ENCODE results near the gene ALS2CL. TPM values are rescaled to one million over a fixed set of nuclear protein-coding genes. Genes with fewer than 3 reads are reported as not detected.
"Not testable (repeated sequence)": the region's sequence is repeated elsewhere in the genome, so short reads cannot be mapped to it uniquely, and the experiment has no call there.

ALS2CL gene
- polyA plus RNA-seq, 10 donors, result 2.8 to 10.3 (median 5.1) TPM

DNA sequence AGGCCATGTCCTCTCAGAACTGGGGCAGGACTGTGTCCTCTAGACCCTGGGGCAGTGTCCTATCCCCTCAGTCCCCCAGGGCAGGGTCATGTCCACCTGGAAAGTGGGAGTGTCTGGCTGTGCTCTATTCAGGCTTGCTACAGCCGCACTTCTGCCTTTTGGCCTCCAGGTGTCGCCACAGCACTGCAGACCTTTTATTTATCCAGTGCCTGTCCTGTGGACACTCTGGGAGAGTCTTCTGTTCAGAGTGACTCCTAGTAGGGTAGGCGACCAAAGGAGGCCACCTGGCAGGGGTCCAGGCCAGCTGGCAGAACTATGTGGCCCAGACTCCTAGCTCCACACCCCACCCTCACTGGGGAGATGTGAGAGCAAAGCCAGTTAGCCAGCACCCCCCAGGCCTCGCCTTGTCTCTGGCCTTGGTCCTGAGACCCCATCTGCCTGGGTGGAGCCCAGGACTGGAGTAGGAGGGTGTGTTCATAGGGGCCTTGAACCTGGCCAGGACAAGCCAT is 11.6 kb upstream of the ALS2CL start:
- DNase-seq, result peak; percentile 62 to 88 (median 78)

DNA sequence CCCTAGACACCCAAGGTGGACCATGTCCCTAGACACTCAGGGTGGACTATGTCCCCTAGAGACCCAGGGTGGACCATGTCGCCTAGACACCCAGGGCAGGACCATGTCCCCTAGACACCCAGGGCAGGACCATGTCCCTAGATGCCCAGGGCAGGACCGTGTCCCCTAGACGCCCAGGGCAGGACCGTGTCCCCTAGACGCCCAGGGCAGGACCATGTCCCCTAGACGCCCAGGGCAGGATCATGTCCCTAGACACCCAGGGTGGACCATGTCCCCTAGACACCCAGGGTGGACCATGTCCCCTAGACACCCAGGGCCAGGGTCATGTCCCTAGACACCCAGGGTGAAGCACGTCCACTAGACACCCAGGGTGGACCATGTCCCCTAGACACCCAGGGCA is 10.9 kb upstream of the ALS2CL start:
- DNase-seq, result not testable (repeated sequence)

DNA sequence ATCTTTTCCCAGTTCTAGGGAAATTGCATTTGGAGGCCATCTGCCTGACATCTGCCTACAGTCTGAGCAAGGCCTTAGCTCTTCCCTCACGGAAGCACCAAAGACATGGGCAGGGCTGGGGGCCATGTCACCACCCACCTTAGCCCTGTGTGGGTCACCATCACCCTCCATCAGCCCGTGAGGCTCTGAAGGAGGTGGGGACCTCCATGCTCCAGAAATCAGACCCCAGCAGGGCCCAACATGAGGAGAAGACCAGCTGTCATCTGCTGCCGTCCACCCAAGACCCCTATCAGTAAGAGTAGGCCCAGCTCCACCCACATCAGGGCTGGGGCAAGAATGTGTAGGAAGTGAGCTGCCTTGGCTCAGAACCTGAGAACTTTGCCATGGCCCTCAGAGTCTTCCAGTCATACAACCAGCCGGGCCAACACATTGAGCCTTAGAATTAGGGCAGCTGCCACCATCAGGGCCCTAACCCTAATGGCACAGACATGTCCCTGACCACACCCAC is 9.6 kb upstream of the ALS2CL start:
- DNase-seq, result no peak

DNA sequence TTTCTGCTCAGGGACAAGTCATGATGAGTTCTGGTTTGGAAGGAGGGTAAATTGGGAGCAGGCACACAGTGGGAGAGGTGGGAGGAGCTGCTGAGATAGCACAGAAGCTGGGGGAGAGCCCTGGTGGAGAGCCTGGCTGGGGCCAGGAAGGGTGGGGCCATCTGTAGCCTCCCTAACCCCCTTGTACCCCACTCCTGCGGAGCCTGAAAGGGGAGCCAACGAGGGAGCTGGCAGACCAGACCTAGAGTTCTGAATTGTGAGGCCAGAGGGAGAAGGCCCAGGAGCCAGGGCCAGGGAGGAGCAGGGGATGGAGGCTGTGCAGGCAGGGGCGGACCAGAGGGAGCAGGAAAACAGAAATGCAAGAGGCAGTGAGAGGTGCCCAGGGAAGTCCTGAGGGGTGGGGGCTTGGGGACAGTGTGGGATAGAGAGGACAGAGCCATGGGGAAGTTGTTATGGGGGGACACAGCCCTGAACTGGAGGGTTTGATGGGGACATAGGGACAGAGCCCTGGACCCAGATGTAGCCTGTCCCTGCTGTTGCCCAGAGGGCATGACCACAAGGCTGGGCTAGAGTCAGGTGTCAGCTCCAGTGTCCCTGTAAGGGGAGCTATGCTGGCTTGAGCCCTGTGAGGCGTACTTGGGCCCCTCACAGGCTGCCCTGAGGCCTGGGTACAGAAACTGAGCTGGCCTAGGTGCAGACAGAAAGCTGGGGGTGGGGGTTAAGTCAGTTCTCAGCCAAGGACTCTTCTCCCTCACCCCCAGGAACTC is 8.9 kb upstream of the ALS2CL start:
- DNase-seq, result no peak

DNA sequence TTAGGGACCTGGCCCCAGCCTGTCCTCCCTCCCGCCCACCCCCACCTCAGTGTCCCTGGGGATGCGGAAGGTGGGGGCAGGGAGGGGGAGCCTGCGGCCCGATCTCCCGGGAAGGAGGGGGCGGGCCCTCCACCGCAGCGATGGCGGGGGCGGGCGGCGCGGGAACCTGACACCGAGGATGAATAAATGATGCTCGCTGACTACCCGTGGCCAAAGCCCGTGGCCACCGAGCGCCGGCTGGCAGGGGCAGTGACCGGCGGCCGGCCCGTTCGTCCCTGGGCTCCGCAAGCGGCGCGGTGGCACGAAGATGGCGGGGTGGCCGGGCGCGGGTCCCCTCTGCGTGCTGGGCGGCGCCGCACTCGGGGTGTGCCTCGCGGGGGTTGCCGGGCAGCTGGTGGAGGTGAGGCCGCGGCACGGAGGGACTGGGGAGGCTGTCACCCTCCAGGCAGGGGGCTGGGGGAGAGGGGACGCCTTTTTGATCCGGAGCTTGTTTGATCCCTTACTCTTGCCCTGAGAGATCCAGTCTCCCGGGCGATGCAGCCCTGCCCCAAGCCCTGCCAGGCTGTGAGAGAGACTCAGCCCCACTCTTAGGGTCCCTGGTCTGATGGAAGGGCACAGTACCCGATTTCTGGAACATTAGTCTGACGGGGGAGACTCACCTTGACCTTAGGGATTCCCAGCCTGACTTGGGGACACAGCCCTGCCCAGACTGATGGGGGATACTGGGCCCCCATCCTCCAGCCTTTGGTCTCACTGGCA is 7.9 kb upstream of the ALS2CL start, which contains the start of gene TMIE:
TMIE (plus strand) TSS at position 212 of the 759 bp plus-strand sequence; CDS start at position 308, 96 bp downstream.
- peak in 1 of 3 donors; percentile 25 for DNase-seq

DNA sequence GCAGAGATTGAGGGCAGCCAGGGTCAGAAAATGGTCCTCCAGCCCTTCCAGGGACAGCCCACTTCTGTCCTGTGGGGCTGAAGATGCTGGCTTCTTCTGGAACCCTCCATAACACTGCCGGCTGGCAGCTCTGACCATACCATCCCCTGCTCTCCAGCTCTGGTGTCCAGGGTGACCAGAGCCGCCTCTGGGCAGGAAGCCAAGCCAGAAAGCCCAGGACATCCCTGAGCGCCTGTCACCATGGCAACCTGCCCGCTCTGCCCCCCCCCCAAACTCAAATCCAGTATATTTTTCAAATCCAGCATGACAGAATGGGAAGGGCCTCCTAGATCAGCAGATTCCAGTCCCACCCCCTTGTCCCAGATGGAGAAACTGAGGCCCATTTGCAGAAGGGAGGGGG is 7.3 kb upstream of the ALS2CL start:
- peak in 1 of 3 donors; percentile 37 for DNase-seq

DNA sequence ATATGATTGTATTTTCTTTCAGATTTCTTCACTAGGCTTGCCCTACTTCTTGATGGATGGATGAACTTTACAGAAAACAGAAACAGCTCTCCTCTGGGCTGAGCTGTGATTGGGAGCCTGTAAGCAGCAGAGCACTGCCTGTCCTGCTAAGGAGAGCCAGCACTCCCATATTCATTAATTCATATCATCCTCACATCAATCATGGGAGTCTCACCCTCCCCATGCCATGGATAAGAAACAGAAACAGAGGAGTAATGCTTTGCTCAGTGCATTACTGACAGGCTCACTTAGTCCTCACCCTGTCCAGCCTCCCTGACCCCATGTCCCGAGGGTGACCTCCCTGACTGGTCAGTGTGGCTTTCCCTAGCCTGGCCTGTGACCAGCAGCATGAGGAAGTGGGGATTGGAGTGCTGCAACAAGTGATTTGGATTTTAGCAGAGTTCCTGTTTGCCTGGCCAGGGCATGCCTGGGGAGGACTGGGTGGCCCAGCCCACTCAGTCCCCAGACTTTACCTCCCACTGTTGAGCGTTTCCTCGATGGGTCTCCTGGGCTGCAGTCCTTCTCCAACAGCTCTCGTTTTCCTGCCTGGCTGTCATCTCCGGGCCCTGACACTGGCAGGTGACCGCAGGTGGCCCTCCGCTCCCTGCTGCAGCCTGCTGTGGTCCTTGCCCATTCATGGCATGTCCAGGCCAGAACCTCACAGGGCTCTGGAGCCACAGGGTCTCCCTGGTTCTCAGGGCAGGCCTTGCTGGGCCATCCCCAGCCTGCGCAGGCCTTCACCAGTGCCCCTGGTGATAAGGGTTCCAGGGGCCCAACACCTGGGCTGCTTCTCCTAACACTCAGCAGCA is 6.4 kb upstream of the ALS2CL start:
- peak in 1 of 3 donors; percentile 41 for DNase-seq

DNA sequence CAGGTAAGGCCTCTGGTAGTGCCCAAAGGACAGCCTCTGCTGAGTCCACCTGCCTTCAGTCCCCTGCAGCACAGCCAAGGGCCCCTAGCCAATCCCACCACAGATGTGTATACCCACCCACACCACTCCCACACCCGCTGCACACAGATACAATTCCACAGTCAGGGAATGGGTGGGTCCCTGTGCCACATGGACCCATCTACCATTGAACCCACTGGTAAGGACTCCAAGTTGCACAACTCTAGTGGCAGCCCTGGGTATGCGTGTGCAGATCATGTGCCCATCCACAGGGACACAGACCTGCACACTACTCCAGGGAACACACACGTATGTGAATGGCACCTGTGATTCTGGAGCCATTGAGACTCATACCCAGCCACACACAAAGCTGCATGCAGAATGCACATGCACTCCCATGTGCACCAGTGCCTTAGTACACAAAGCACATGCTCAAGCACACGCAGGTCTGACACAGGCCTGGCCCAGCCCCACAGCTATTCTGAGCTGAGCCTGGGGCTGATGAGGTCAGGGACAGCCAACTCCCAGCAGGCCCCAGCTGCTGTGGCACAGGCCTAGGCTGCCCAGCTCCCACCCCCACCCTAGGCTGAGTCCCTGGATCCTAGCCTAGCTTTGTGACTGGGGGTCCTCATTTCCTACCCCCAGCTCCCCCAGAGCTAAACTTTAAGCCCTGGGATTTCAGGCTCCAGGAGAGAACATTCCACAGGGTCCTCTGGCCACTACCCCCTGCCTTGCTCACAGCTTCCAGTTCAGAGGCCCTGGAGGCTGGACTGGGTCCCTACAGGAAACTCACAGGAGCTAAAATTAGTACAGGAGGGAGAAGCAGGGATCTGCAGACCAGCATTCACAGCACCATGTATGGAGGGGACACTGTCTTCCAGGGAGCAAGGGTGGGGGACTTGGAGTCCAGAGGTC is 2.7 kb upstream of the ALS2CL start:
- DNase-seq, result peak; percentile 42 to 67 (median 49)

GRCh38 chr3:46695177-46695961 is 1.9 kb upstream of the ALS2CL start:
- DNase-seq, result peak; percentile 48 to 74 (median 49)

GRCh38 chr3:46694520-46694919 is 1.0 kb upstream of the ALS2CL start:
- DNase-seq, result no peak

GRCh38 chr3:46693892-46694226 is 380 bp upstream of the ALS2CL start:
- peak in 1 of 3 donors; percentile 50 for DNase-seq

- no peak for DNase-seq
These were observed 901 bp downstream of the ALS2CL start for GRCh38 chr3:46692566-46692990.

DNA sequence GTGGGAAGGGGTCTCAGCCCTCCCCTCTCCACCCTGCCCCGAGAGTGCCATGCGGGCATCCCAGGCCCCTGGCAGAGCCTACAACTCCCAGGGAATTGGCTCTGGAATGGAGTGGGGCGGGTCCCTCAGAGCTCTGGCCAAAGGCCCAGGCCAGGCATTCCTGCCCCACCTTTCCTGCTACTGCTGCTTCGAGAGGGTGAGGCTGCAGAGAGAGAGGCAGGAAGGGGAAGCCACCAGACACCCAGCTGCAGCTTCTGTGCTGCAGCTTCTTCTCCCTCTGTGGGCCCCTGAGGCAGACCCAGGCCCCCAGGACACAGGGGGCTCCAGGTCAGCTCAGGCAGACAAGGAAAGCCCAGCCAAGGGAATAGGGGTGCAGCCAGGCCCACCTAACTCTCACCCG is 2.7 kb downstream of the ALS2CL start:
- DNase-seq, result no peak

GRCh38 chr3:46685446-46685845 is 8.0 kb downstream of the ALS2CL start:
- no peak for DNase-seq

- DNase-seq, result no peak
These were observed 8.6 kb downstream of the ALS2CL start for GRCh38 chr3:46684891-46685290.

DNA sequence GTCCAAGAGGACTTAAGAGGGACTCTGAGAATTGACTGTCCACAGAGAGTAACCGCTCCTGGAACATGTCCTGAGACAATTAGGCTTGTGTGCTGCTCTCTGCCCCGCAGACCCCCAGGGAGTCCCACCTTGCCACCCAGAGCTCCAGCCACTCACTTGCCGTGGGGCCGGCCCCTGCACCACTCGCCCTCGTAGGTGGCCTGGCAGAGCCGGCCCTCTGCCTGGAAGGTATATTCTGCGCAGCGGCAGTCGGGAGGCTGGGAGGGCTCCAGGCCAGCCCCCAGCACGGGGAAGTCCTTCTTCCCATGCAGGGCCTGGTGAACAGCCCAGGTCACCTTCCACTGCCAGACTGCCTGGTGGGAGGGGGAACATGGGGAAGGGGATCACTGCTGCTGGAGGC is 10.5 kb downstream of the ALS2CL start:
- no peak for DNase-seq

- DNase-seq, result no peak
These were observed 11.5 kb downstream of the ALS2CL start for GRCh38 chr3:46681856-46682540.

- DNase-seq, result no peak
These were observed 12.1 kb downstream of the ALS2CL start for GRCh38 chr3:46681387-46681786.

DNA sequence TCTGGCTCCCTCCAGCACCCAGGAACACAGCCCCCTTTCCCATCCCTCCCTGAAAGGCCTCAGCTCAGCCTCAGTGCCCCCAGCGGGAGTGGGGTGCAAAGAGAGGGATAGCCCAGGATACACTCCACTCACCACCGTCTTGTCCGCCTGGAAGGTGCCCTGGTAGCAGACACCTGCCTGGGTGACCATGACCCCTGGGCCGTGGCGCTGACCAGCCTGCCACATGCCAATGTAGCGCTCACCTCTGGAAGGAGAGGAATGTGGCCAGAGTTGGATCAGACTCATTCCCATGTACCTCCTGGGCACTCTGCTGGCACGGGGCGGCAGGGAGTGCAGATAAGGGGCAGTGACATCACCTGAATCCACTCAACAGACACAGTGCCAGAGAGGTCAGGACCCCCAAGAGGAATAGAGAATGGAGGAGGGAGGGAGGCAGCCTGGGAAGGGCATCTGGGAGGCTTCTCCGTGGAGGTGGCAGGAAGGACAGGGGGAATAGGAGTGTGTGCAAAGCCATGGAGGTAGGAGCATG is 13.1 kb downstream of the ALS2CL start:
- DNase-seq, result no peak
